ENCODE measurements around the gene DUSP15.

DUSP15 gene

DNA sequence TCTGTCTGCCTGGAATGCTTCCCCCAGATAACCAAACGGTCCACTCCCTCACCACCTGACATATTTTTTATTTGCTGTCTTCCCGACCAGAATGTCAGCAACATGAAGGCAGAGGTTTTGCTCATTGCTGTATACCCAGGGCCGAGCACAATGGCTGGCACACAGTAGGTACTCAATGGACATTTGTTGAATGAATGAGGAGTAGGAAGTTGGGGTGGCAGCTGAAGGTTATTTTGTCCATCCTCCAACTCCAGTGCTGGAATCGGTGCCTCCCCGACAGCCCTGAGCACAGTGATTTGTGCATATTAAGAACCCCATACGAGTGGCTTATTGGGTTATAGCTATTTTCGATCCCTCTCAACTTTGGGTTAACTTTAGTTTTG, 10.3 kb downstream of the DUSP15 start:
- DNase-seq: no peak

DNA sequence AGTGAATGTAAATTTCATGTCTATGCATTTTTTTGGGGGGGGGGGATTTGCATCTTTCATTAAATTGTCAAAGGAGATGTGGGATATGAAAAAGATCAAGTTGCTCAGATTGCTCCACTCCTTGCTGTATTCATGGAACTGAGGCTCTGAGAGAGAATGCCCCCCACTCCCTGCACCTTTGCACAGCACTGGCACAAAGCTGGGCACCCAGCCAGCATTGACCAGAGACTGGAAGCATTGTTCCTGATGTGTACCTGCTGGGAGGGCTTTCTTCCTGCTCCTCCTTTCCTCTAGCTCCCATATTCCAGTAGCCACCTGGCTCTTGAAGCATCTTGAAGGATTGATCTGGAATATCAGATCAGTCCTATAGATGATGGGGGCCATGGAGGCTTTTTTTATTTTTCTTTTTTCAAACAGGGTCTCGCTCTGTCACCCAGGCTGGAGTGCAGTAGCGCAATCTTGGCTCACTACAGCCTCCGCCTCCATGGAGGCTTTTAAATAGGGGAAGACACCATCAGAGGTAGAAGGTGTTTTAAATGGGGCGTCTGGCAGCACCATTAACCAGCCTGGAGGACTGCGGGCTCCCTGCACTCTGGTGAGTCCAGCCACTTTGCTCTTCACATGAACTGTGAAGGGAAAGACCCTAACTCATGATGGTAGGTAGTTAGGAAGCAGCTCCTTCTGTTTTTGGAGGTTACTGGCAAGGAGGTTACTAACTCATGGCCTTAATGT, 10.9 kb downstream of the DUSP15 start:
- DNase-seq: no peak

DNA sequence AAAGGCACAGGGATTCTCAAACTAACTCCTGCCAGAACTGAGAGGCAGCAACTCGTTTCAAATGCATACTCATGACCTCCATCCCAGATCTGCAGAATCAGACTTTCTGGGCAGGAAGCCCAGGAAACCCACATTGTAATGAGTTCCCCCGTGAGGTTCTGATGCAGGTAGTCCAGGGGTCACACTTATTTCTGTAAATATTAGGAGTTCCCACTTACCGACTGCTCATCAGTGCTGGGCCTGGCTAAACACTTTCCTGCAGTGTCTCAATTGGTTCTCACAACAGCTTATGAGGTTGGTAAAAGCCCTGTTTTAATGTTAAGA, 11.6 kb downstream of the DUSP15 start:
- DNase-seq: no peak

DNA sequence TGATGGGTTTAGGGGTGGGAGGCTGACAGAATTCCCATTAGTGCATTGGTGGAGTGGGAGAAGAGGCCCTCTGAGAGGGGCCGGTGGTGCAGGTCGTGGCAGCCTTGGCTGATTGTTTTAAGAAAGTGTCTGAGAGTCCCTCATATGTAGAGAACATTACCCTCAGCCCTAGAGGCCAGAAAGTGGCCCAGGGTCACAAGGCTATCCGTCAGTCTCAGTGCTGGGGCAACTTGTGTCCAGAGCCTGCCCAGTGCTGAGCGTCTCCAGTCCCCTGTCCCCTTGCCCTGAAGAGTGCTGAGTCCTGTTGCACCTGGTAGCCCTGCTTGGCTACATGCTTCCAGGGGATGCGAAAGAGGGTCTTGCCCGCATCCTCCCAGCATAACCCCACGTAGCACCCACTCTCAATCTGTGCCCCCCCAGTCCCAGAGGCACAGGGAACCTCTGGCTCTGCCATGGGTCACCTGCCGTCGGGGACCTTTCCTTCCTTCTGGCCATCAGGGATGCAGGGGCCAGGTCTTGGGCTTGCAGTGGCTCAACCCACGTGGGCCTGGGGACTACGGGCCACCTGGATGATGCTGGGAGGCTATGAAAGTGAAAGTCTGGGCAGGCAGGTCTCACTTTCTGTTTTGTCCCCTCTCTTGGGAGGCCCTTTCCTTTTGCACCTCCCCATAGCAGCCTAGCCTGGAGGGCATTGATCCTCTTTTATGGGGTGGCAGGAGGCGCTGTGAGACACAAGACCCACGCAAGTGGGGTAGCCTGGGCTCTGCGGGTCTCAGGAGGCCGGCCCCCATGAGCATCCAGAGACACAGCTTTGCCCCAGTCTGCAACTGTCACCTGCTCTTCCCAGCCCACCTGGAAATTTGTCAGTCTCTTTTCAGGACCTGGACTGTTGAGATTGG, 12.2 kb downstream of the DUSP15 start:
- no peak for DNase-seq

DNA sequence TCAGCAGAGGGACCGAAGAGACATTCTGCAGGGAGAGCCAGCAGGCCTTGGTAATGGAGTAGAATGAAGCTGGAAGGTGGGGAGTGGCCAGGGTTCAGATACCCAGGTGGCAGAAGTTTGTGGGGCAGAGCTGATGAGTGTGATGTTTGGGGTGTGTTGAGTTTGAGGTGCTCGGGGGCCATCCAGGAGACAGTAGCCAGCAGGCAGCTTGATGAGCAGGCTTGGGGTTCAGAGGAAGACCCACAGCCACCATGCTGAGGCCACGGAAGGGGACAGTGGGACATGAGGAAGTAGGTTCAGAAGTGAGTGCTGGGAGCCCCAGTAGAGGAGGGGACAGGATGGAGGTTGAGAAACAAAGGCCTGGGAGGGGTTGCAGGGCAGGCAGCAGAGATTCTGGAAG, 13.8 kb downstream of the DUSP15 start:
- DNase-seq: no peak

DNA sequence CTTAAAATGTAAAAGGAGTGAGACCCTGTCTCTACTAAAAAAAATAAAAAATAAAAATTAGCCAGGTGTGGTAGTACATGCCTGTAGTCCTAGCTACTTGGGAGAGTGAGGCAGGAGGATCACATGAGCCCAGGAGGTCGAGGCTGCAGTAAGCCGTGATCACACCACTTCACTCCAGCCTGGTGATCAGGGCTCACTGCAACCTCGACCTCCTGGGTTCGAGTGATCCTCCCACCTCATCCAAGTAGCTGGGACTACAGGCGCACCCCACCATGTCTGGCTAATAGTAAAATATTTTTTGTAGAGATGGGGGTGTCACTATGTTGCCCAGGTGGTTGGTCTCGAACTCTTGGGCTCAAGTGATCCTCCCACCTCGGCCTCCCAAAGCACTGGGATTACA, 16.8 kb downstream of the DUSP15 start:
- DNase-seq: no peak

DNA sequence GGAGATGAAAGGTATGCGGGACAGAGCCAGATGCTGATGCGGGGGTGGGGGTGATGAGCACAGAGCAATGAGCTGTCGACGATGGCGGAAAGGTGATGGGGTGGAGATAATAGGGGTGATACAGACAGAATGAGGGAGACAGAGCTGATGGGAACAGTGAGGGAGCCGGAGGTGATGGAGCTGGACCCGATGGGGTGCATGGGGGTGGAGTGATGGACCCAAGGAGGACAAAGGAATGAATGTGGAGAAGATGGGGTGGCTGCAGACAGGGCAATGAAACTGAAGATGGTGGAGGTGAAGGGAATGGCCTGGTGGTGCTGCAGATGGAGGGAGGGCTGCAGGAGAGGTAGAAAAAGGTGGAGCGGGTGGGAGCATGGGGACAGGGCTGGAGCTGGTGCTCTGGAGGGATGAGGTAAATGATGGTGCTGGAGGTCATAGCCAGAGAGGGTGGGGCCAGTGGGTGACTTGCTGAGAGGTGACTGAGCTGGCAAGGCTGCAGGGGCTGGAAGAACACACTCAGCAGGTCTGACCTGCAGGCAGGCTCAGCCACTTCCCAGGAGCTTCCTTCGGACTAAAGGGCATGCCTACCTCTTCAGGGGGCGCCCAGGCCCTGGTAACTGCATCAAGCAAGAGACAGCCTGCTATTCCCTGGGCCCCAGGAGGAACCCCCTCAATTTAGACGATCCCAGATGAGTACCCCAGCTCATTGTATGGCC, 18.9 kb downstream of the DUSP15 start:
- DNase-seq: no peak

DNA sequence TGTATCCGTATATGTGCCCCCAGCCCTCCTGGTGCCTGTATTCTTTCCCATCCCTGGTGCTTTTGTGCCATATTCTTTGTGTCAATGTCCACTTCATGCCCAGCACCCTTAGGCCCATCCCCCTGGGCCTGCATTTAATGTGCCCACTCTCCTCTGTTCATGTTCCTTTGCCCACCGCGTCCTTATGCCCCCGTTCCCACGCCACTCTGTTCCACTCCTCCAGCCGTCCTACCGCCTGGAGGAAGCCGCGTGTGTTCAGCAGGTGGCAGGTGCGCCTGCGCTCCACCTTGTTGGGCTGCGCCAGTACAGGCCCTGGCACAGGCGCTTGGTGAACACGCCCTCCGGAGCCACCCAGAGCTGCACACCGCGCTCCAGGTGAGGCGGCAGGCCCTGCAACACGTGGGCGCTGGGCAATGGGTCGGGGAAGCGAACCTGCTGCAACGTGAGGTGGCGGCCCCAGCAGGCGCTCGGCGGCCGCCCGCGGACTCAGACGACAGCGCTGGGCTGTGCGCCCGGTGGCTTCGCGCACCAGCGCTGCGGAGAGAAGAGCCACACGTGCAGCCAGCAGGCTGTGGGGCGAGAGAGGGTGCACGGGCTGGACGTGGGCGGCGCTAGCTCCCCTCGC, 20.9 kb downstream of the DUSP15 start:
- no peak for DNase-seq

DNA sequence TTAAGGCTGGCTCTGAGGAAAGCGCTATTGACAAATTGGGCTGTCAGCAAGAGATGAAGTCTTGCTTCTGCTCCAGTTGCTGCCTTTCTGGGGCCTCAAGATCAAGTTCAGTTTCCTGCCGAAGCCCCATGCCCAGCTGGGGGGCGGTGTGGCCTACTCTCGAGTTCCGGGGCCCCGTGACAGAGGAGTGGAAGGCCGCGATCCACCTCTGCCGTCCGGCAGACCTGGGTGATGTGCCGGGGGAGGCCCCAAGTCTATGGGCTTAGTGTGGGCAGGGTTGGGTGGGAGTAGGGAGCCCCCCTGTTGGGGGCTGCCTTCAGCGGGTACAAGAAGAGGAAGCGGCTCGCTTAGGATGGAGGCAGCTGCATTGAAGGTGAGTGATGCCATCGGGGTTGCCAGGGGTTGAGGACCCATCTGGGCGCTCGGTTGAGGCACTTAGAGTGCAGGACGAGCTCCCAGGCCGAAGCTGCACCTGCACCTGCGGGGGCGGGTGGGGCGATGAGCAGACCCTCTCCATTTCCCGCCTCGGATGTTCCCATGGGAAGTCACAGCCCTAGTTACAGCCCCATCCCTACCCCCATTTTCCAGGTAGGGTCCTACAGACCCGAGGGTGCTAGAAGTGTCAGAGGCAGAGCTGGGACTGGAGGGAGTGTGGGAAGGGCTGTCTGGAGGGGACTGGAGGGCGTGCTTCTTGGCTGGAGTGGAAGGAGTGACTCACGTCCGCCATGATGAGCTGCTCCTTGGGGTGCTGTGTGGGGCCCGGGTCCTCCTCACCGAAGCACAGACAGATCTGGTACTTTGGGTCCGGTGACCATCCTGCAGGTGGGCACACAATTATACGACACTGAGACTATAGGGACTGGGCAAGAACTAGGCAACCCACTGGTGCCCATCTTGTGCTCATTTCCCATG, 22.0 kb downstream of the DUSP15 start:
- DNase-seq: no peak

DNA sequence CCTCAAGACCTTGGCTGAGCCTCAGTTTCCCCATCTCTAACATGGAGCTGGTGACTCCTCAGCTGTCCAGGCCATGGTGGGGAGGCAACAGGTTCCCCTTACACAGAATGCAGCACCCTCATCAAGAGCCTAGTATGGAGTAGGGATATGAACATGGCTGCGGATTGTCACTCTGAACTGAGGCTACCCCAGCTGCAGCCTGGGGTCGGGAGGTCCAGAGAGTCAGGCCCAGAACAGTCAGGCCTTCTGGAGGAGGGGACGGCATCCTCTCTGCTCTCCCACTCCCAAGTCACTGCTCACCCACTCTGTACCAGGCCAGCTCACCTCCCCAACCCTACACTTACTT, 23.6 kb downstream of the DUSP15 start:
- DNase-seq: no peak

DNA sequence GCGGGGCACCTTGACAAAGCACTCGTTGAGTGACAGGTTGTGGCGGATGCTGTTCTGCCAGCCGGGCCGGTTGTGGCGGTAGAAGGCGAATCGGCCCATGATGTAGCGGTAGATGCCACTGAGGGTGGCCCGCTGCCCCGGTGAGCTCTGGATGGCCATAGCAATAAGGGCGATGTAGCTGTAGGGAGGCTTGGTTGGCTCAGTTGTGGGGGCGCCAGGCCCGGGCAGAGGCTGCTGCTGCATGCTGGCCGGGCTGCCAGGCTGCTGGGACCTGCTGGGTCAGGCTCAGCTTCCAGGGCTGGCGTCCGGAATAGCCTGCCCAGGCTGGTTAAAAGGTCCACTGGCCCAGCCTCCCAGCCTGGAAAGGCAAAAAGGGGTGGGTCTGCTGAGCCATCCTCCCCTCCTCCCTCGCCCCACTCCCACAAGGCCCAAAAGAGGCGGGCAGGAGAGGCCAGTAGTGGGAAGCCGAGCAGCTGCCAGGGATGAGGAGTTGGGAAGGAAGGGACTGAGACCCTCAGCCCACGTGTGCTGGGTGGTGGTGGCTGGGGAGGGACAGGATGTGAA, 24.9 kb downstream of the DUSP15 start, which contains the start of gene FOXS1:
Gene FOXS1 (minus strand): TSS at position 305 of the 564 bp plus-strand sequence. CDS start 62 bp downstream, at position 243.
- DNase-seq: no peak

DNA sequence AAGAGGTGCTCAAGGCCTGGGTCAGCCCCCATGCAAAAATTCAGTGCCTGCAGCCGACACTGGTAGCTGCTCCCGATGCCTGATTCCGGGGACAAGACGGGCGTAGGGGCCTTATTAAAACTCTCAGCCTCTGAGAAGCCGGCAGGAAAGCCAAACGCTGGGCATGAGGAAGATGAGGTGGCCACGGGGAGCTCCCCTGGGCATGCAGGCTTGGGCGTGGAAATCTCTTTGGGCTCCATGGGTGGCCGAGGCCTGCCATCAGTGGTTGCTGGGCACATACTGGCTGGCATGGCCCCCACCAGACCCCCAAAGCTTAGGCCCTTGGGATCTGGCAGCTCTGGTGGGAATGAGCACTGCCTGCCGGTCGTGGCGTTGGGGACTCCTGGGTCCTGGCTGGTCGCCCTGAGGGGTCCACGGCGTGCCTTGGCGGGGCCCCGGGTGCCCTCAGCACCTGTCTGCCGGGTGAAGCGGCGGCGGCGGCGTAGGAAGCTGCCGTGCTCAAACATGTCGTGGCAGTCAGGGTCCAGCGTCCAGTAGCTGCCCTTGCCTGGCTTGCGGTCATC, 25.5 kb downstream of the DUSP15 start:
- DNase-seq: no peak

DNA sequence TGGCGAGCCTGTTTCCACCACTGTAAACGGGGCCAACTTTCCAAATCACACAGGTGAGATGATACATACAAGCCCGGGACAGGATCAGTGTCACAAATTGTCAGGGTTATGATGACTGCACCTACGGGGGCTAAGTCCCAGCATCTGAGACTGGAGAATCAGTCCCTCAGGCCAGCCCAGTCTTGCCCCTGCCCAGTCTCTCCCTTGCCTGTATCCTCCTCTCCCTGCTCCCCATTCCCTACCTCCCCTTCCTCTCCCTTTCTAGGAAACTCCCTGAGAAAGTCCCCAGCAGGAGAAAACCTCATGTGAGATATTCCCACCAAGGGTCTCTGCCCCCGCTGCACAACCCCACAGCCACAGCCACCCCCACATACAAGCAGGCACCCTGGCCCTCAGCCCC, 26.4 kb downstream of the DUSP15 start:
- no peak for DNase-seq

DNA sequence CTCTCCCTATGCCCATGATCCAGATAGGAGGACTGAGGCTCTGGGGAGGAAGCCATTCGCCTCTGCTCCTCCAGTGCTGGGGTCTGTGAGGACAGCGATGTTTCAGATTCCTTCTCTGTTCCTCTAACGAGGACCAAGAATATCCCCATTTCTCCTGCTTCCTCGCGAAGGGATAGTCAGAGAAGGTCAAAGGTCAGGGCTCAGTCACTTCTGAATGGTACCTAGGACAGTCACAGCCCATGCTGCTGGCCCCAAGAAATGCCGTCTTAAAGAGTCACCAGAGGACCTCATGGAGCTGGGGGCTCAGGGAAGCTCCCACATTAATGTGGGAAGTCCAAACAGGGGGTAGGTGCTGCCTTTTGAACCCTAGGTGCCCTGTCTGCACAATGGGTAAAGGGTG, 27.0 kb downstream of the DUSP15 start:
- DNase-seq: no peak

DNA sequence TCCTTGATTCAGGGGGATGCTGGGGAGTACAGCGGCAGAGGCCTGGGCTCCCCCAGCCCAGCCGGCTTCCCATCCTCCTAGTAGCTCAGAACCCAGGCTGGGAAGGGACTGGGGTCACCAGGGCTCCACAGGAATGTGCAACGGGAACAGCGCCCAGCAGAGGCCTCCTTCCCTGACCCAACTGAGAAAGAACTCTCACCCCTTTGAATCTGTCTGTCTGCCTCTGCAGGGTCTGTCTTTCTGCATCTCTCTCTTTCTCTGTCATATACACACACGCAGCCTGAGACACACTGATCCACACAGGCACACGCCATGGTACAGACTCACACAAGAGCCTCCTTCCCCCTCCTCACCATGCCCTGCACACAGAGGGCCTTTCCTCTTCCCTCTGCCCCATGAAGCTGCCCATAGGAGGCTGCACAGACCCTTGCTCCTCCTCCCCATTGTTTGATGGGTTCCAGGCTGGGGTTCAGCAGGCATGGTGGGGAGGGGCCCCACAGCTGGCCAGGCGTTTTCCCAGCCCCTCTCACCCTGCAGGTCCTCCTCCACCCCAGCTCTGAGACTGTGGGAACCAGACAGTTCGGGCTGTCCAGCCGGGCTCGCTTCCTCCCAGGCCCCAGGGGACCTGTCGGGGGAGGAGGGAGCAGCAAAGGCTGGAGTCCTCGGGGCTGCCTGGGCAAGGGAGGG, 27.7 kb downstream of the DUSP15 start:
- no peak for DNase-seq

DNA sequence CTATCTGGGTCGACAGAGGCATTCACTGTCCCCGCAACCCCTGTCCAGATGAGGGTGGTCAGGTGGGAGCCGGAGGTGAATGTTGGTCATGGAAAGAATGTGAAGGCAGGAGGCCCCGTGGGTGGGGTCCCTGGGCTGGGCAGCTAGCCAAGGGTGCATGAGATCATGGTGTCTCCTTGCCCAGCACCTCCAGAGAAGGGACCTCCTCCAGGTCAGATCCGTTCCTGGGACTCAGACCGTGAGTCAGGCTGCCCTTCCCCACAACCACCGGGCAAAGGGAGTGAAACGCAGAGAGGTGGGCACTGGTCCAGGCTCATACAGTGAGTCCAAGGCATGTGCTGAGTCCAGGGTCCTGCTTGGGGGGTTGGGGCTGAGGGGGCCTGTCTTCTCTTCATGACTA, 28.4 kb downstream of the DUSP15 start:
- DNase-seq: no peak

DNA sequence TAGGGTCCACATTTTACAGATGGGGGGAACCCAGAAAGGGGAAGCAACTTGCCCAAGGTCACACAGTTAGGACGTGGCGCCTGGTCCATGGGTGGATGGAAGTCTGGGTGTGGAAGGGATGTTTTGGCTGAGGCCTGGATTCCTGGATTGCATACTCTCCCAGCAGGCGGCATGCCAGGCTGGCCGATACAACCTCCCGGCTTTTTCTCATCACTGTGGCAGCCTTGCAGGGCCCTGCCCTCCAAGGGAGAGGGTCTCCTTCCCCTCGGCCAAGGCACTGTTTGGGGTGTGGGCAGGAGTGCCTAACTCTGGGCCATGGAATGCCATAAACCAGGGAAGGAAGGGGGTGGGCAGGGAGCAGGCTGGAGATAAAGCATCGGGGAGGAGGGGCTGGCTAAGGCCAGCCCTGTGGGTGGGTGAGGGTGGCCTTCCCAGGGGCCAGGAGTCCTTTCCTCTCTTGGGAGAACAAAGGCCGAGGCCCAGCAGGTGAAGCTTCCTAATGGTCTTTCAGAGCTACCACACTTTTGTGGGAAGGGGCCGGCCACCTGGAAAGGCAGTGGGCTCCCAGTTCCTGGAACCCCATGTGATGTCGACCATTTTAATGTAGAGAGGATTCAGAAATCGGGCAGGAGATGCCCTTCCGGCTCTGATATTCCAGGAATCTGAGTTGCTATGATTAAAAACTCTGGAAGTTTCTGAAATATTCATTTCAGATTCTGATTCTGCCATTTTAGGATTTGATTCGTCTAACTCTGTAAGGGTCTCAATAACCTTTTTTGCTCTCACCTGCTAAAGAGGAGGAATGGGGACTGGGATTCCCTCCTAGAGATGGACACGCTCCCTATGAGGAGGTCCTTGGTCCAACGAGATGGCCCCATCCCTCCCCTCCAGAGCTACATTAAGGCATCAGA, 29.2 kb downstream of the DUSP15 start:
- no peak for DNase-seq

DNA sequence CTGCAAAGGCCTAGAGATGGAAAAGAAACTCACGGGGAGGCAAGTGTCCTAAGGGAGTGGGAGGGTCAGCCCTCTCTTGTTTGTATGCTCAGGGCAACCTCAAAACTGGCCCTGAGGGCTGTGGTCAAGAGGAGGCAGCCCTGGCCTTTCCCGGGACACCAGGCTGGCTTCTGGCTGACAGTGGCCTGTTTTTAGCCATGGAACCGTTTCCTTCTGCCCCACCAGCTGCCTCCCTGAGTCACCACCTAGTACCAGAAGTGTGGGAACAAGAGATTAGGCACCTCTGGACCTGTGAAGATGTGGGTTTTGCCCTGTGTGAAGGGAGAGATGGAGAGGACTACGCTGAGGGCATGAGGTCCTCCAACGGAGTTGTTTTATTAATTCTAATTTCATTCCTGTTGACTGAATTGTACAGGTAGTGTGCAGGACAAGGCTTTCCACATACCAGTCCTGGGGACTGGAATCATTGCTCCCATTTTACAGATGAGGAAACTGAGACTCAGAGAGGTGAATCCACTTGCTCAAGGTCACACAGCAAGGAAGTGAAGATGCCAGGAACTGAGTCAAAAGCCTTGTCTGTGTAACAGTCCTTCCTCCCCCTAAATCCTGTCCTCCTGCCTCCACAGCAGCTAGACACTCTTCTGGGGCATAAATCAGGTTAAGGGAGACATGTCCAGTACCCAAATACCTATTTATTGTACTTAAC, 30.4 kb downstream of the DUSP15 start:
- no peak for DNase-seq

All from inflammatory macrophage (primary cell).